Trophoblast cell (in vitro differentiated cells and primary cell): ENCODE data around the gene RXRB.
A peak's percentile ranks its signal among the peaks of the same experiment; 100 is the strongest.

Source experiments
- DNase-seq, 2 donors: peaks; one replicate each; pipeline ENCODE4 v3.0.0-alpha.2; 2016
- H2AFZ ChIP-seq: 2 replicates; pipeline ENCODE4 v1.6.1; 2013; ENCODE audit warnings: low read length, moderate library complexity, mild to moderate bottlenecking; ENCODE audit not compliant: insufficient read depth, poor library complexity
- H2AK5ac ChIP-seq: 2 replicates; pipeline ENCODE4 v1.6.1; 2013; ENCODE audit warnings: mild to moderate bottlenecking, low read length
- H2BK120ac ChIP-seq: 2 replicates; pipeline ENCODE4 v1.6.1; 2013; ENCODE audit warnings: low read length, mild to moderate bottlenecking, moderate library complexity; ENCODE audit not compliant: insufficient read depth, poor library complexity
- H2BK12ac ChIP-seq: 2 replicates; pipeline ENCODE4 v1.6.1; 2013; ENCODE audit warnings: mild to moderate bottlenecking, low read length, moderate library complexity
- H2BK5ac ChIP-seq: 2 replicates; pipeline ENCODE4 v1.6.1; 2013; ENCODE audit warnings: low read length, low read depth, moderate library complexity, mild to moderate bottlenecking; ENCODE audit not compliant: poor library complexity
- H3K14ac ChIP-seq: 2 replicates; pipeline ENCODE4 v1.6.1; 2013; ENCODE audit warnings: mild to moderate bottlenecking, low read length
- H3K18ac ChIP-seq: 2 replicates; pipeline ENCODE4 v1.6.1; 2013; ENCODE audit warnings: mild to moderate bottlenecking, low read length
- H3K23ac ChIP-seq: 2 replicates; pipeline ENCODE4 v1.6.1; 2013; ENCODE audit warnings: low read length
- H3K27ac ChIP-seq: 2 replicates; pipeline ENCODE4 v1.5.1; 2013; ENCODE audit warnings: low read depth, mild to moderate bottlenecking, inconsistent platforms, low read length, moderate library complexity
- H3K27me3 ChIP-seq: 2 replicates; pipeline ENCODE4 v1.6.1; 2013; ENCODE audit warnings: inconsistent platforms, mild to moderate bottlenecking, low read length, moderate library complexity; ENCODE audit not compliant: insufficient read depth
- H3K36me3 ChIP-seq, 2 experiments: 1 replicate in 1 of 2; 2 replicates in 1 of 2; pipeline ENCODE4 v1.6.1; 2013; ENCODE audit warnings: low read length in 2 of 2, mild to moderate bottlenecking in 2 of 2, moderate library complexity in 1 of 2; ENCODE audit not compliant: insufficient read depth in 2 of 2, control insufficient read depth in 1 of 2
- H3K4ac ChIP-seq: 2 replicates; pipeline ENCODE4 v1.6.1; 2013; ENCODE audit warnings: low read depth, mild to moderate bottlenecking, low read length, moderate library complexity
- H3K4me1 ChIP-seq, 2 experiments: 1 replicate in 1 of 2; 2 replicates in 1 of 2; pipeline ENCODE4 v1.6.1; 2013; ENCODE audit warnings: low read length in 2 of 2, mild to moderate bottlenecking in 2 of 2, moderate library complexity in 1 of 2; ENCODE audit not compliant: insufficient read depth in 2 of 2, control insufficient read depth in 1 of 2
- H3K4me2 ChIP-seq: 2 replicates; pipeline ENCODE4 v1.6.1; 2013; ENCODE audit warnings: inconsistent platforms, mild to moderate bottlenecking, low read length, moderate library complexity
- H3K4me3 ChIP-seq: 2 replicates; pipeline ENCODE4 v1.5.1; 2013; ENCODE audit warnings: mild to moderate bottlenecking, low read depth, low read length, inconsistent platforms
- H3K79me1 ChIP-seq: one replicate; pipeline ENCODE4 v1.6.1; 2013; ENCODE audit warnings: low read length
- H3K79me2 ChIP-seq: 2 replicates; pipeline ENCODE4 v1.6.1; 2013; ENCODE audit warnings: low read length, mild to moderate bottlenecking; ENCODE audit not compliant: control insufficient read depth, insufficient read depth, poor library complexity
- H3K9ac ChIP-seq: 2 replicates; pipeline ENCODE4 v1.6.1; 2013; ENCODE audit warnings: mild to moderate bottlenecking, low read length
- H3K9me3 ChIP-seq: 2 replicates; pipeline ENCODE4 v1.6.1; 2013; ENCODE audit warnings: low read depth, mild to moderate bottlenecking, control low read depth, inconsistent platforms, low read length; ENCODE audit not compliant: insufficient read depth
- H4K12ac ChIP-seq: 2 replicates; pipeline ENCODE4 v1.6.1; 2013; ENCODE audit warnings: low read depth, mild to moderate bottlenecking, low read length, moderate library complexity
- H4K8ac ChIP-seq: 2 replicates; pipeline ENCODE4 v1.6.1; 2013; ENCODE audit warnings: low read depth, mild to moderate bottlenecking, low read length, moderate library complexity
- H4K91ac ChIP-seq: one replicate; pipeline ENCODE4 v1.6.1; 2013; ENCODE audit warnings: low read depth, mild to moderate bottlenecking, low read length, moderate library complexity
- WGBS: extraction: QIAGEN DNeasy Blood & Tissue Kit; methylation state at CpG from one replicate; pipeline ENCODE4 v1.1.7; 2013; ENCODE audit warnings: missing lambda C conversion rate; ENCODE audit not compliant: insufficient read length, insufficient coverage; ENCODE audit errors: extremely low coverage; 5-methylcytosine and 5-hydroxymethylcytosine counted together

Gene RXRB

DNA sequence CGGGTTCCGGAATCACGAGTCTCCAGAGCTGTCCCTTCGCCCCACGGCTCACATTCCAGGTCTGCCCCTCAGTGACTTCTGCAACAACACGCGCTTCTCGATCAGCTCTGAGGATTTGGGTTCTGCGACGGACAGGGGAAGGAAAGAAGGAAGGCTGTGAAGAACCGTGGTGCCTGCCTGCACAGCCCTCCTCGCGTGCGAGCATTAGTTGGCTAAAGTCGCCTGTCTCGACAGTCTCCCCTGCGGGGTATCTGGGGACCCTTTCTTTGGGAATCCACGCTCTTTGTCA, 48.1 kb upstream of the RXRB start:
- H3K79me1 ChIP-seq, result peaks cover 6% of the 10 kb centered on the region
- no CpG with 5 or more reads among the region's 18 CpGs for WGBS
- no peaks in the 10 kb centered on the region for H3K27me3 ChIP-seq
- no peak overlapping the region for H4K8ac ChIP-seq
- no peak overlapping the region for H3K4me3 ChIP-seq
- H3K4ac ChIP-seq, result no peak overlapping the region
- H3K9ac ChIP-seq, result no peak overlapping the region
- no peak overlapping the region for H4K91ac ChIP-seq
- H3K27ac ChIP-seq, result no peak overlapping the region
- H2BK12ac ChIP-seq, result no peak overlapping the region
- no peak overlapping the region for H3K23ac ChIP-seq
- no peaks in the 10 kb centered on the region for H3K79me2 ChIP-seq
- no peak overlapping the region for H3K14ac ChIP-seq
- no peak overlapping the region for H2BK120ac ChIP-seq
- H3K4me2 ChIP-seq, result peak overlapping the region; percentile 91
- peak overlapping the region; percentile 71 for H2AFZ ChIP-seq
- no peak overlapping the region for H2BK5ac ChIP-seq
- DNase-seq, result no peak
- peaks cover 5% of the 10 kb centered on the region in 2 experiments for H3K36me3 ChIP-seq
- H4K12ac ChIP-seq, result peak overlapping the region; percentile 1
- H2AK5ac ChIP-seq, result no peak overlapping the region
- H3K9me3 ChIP-seq, result no peaks in the 10 kb centered on the region
- no peak overlapping the region for H3K18ac ChIP-seq
- peaks cover 12 to 14% of the 10 kb centered on the region in 2 experiments for H3K4me1 ChIP-seq

DNA sequence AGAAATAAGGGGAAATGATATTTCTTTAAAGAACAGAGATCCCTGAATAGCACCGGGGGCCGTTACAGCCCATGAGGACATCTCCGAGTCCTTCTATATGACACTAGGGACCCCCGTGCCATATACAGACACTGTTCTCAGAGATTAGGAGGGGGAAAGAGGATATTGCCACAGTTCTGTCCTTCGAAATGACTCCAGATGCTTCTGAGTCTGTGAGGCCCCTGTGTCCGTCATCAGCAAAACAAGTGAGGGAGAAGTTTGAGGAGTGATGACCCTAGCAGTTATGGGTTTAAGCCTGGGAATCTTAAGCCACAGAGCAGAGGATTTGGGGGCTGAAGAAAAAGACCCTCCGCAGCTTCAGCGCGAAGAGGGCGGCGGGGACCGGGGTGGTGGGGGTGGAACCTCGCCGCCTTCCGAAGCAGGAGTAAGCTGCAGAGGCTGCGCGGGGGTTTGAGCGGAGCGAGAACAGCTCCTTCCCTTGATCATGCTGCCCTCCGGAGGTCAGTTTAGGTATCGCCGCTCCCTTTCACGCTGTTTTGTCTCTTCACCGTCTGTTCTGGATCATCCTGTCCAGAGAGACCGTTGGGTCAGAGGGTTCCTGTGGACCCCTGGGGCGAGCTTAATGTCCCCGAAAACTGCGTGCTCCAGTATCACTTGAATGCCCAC, 47.6 kb upstream of the RXRB start:
- Histone ChIP-seq H3K79me1 (peaks cover 6% of the 10 kb centered on the region), H2AFZ (peak overlapping the region; percentile 71), H2AK5ac (no peak overlapping the region), H3K4me1 (peaks cover 12 to 14% of the 10 kb centered on the region in 2 experiments), H4K12ac (no peak overlapping the region), H2BK120ac (no peak overlapping the region), H3K4me3 (no peak overlapping the region), H3K27me3 (no peaks in the 10 kb centered on the region), H3K18ac (no peak overlapping the region), H3K14ac (no peak overlapping the region), H3K36me3 (peaks cover 5% of the 10 kb centered on the region in 2 experiments), H2BK12ac (no peak overlapping the region), H4K8ac (no peak overlapping the region), H3K9ac (no peak overlapping the region), H3K4ac (no peak overlapping the region), H3K23ac (no peak overlapping the region), H4K91ac (no peak overlapping the region), H3K79me2 (no peaks in the 10 kb centered on the region), H3K27ac (no peak overlapping the region), H3K9me3 (no peaks in the 10 kb centered on the region), H3K4me2 (peak overlapping the region; percentile 91), H2BK5ac (no peak overlapping the region)
- no CpG with 5 or more reads among the region's 28 CpGs for WGBS
- peak; percentile 75 to 92 for DNase-seq

DNA sequence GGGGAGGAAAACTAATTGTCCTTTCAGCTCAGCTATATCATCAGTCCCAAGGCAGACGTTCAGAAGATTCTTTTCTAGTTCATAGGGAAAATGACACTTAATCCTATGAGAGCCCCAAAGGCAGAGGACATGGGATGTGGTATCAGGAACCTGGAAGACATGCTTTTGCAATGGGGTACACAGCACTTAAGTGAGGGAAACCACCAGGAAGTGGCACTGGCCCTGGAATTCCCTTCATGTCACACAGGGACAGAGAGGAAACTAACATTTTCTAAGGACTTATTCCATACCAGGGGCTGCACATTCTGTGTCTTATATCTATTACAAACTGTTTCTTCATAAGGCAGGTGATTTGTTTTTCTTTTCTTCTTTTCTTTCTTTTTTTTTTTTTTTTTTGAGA, 43.0 kb upstream of the RXRB start:
- no peak overlapping the region for H2AK5ac ChIP-seq

DNA sequence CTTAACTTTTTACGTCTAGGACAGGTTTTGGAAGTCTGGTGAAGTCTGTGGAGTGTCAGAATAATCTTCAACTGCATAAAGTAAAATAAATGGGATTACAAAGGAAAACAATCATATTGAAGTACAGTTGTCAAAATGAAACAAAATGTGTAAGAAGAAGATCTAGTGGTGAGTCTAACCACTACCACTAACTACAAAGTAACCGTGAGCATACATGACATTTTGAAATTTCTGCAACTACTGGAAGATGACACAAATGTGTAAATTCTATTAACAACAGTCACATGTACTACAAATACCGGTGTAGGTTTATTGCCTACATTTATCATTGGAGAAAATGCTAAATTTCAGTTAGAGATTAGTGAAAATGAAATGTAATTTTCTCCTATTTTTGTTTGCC, 41.5 kb upstream of the RXRB start:
- no peaks in the 10 kb centered on the region for H3K79me2 ChIP-seq
- no peak overlapping the region for H4K91ac ChIP-seq
- no peak overlapping the region for H2AK5ac ChIP-seq
- H3K18ac ChIP-seq, result no peak overlapping the region
- no peak overlapping the region for H2BK5ac ChIP-seq
- no peak overlapping the region for H2AFZ ChIP-seq
- H3K14ac ChIP-seq, result no peak overlapping the region
- no peak overlapping the region for H4K12ac ChIP-seq
- no peaks in the 10 kb centered on the region for H3K4me1 ChIP-seq
- no peaks in the 10 kb centered on the region for H3K27me3 ChIP-seq
- no peak overlapping the region for H3K4ac ChIP-seq
- H3K27ac ChIP-seq, result no peak overlapping the region
- H3K9me3 ChIP-seq, result no peaks in the 10 kb centered on the region
- no peaks in the 10 kb centered on the region for H3K36me3 ChIP-seq
- H3K4me2 ChIP-seq, result no peak overlapping the region
- no peak overlapping the region for H2BK12ac ChIP-seq
- H2BK120ac ChIP-seq, result no peak overlapping the region
- no peak overlapping the region for H3K9ac ChIP-seq
- DNase-seq, result no peak
- no peaks in the 10 kb centered on the region for H3K79me1 ChIP-seq
- H3K23ac ChIP-seq, result no peak overlapping the region
- no peak overlapping the region for H3K4me3 ChIP-seq
- no peak overlapping the region for H4K8ac ChIP-seq
- no CpG with 5 or more reads among the region's 3 CpGs for WGBS

More for the DNA sequence above, 43.0 kb upstream of the RXRB start:
- H3K27ac ChIP-seq, result no peak overlapping the region
- peaks cover 1 to 2% of the 10 kb centered on the region in 2 experiments for H3K4me1 ChIP-seq
- no peak overlapping the region for H2BK12ac ChIP-seq
- no peak overlapping the region for H3K18ac ChIP-seq
- H2BK5ac ChIP-seq, result no peak overlapping the region
- DNase-seq, result no peak
- no peak overlapping the region for H3K14ac ChIP-seq
- H3K23ac ChIP-seq, result no peak overlapping the region
- H3K79me2 ChIP-seq, result no peaks in the 10 kb centered on the region
- H3K4me3 ChIP-seq, result no peak overlapping the region
- no peak overlapping the region for H4K91ac ChIP-seq
- H3K79me1 ChIP-seq, result no peaks in the 10 kb centered on the region
- H4K8ac ChIP-seq, result no peak overlapping the region
- no peaks in the 10 kb centered on the region for H3K9me3 ChIP-seq
- H3K4ac ChIP-seq, result no peak overlapping the region
- H3K4me2 ChIP-seq, result no peak overlapping the region
- no peak overlapping the region for H4K12ac ChIP-seq
- H3K27me3 ChIP-seq, result no peaks in the 10 kb centered on the region
- H3K9ac ChIP-seq, result no peak overlapping the region
- no peaks in the 10 kb centered on the region for H3K36me3 ChIP-seq
- no peak overlapping the region for H2AFZ ChIP-seq
- WGBS, result no CpG with 5 or more reads among the region's 1 CpG
- H2BK120ac ChIP-seq, result no peak overlapping the region
